Activated CD8-positive, alpha-beta memory T cell treated with anti-CD3 and anti-CD28 coated beads for 4 hours (primary cell): Measurements from ENCODE around the gene DAZL.

Experiments
- DNase-seq, 2 donors: peaks; one replicate each; pipeline ENCODE4 v3.0.0-alpha.2; 2020; ENCODE audit warnings: low read depth in 2 of 2

The DAZL gene

GRCh38 chr3:16543242-16543864 is 61.9 kb downstream of the DAZL start:
- no peak for DNase-seq

GRCh38 chr3:16538507-16538906 is 66.7 kb downstream of the DAZL start:
- no peak for DNase-seq

- no peak for DNase-seq
These were observed 68.2 kb downstream of the DAZL start for GRCh38 chr3:16536996-16537395.
